Ectodermal cell (in vitro differentiated cells): ENCODE measurements around the gene CDC27.
"Not testable (repeated sequence)": the region's sequence is repeated elsewhere in the genome, so short reads cannot be mapped to it uniquely, and the experiment has no call there.

ENCODE experiments used
- H3K27ac ChIP-seq: 2 replicates; pipeline ENCODE4 v1.7.0; 2013; ENCODE audit warnings: mild to moderate bottlenecking, low read depth, low read length; ENCODE audit not compliant: insufficient read depth, poor library complexity, severe bottlenecking
- H3K27me3 ChIP-seq: 2 replicates; pipeline ENCODE4 v1.7.0; 2013; ENCODE audit warnings: mild to moderate bottlenecking, low read length; ENCODE audit not compliant: insufficient read depth, control insufficient read depth, poor library complexity, severe bottlenecking
- H3K36me3 ChIP-seq: one replicate; pipeline ENCODE4 v1.7.0; 2013; ENCODE audit warnings: low read length; ENCODE audit not compliant: control insufficient read depth, insufficient read depth
- H3K4me1 ChIP-seq: one replicate; pipeline ENCODE4 v1.7.0; 2013; ENCODE audit warnings: low read length; ENCODE audit not compliant: control insufficient read depth, insufficient read depth
- H3K4me3 ChIP-seq: 2 replicates; pipeline ENCODE4 v1.7.0; 2013; ENCODE audit warnings: low read depth, low read length, control low read depth; ENCODE audit not compliant: insufficient read depth
- H3K9me3 ChIP-seq: 2 replicates; pipeline ENCODE4 v1.7.0; 2013; ENCODE audit warnings: mild to moderate bottlenecking, low read length, moderate library complexity; ENCODE audit not compliant: control insufficient read depth
- WGBS, 2 experiments: methylation state at CpG; one replicate each; pipeline ENCODE4 v1.1.7; 2013; ENCODE audit warnings: missing lambda C conversion rate in 2 of 2; 5-methylcytosine and 5-hydroxymethylcytosine counted together

CDC27 gene

DNA sequence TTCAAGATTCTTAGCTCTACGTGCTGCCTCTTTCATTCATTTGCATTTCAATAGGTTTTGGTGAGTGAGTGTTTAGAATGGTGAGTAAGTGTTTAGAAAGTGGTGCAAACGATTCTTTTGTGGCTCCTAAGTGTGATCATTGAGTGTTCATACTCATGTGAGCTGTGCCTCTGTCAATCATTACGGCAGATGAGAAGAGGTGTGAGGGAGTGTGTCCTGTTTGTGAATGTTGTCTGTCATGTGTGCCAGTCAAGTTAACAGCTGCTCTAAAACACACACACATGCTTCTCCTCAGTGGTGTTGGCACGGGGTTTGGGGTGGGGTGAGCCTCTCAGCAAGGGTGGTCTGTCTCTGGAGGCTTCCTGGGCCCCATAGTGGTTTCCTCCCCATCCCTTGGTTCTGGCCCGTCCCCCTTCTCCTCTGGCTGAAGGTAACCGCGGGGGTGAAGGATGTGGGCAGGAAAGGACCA, 31.5 kb upstream of the CDC27 start:
- Histone ChIP-seq H3K4me1 (peaks cover 4% of the 10 kb centered on the region), H3K27ac (no peak overlapping the region)
- WGBS, 2 experiments, result 44 to 55% methylated on average over 5 to 7 of the region's 7 CpGs

DNA sequence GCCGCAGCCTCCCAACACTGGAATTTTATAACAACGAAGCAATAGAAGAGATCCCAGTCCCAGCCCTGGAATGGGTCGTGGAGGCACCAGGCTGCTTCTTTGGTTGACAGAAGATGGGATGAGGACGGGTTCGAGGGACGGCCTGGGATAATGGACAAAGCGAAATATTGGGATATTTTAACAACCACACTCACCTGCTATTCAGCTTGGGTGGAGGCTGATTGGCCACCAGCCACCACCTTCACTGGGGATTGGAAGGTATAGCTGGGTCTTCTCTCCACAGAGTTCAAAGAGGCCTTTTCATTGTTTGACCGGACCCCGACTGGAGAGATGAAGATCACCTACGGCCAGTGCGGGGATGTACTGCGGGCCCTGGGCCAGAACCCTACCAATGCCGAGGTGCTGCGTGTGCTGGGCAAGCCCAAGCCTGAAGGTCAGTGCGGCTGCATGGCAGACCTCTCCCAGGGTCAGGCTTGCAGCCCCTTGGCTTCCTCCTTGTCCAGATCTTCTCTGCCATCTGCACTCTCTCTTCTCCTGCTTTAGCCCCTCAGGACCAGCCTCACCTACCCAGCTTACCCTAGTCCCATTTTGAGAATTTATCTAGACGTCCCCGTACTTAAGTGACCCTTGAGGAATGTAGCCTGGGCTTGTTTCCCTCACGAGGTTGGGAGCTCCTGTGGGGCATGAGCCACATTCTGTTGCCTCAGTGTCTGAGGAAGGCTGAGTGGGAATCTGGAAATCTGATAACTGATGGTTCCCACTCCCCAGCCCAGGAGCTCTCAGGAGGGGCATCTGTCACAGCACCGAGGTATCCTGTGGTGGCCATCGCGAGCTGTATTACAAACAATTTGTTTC, 30.8 kb upstream of the CDC27 start:
- Histone ChIP-seq H3K36me3 (no peaks in the 10 kb centered on the region), H3K9me3 (no peaks in the 10 kb centered on the region), H3K27me3 (no peaks in the 10 kb centered on the region), H3K4me1 (peaks cover 4% of the 10 kb centered on the region), H3K4me3 (no peak overlapping the region), H3K27ac (no peak overlapping the region)
- 85 to 86% methylated on average over 21 of the region's 21 CpGs for WGBS, 2 experiments

More for the DNA sequence above, 31.5 kb upstream of the CDC27 start:
- H3K9me3 ChIP-seq, result no peaks in the 10 kb centered on the region
- H3K36me3 ChIP-seq, result no peaks in the 10 kb centered on the region
- no peak overlapping the region for H3K4me3 ChIP-seq
- no peaks in the 10 kb centered on the region for H3K27me3 ChIP-seq

DNA sequence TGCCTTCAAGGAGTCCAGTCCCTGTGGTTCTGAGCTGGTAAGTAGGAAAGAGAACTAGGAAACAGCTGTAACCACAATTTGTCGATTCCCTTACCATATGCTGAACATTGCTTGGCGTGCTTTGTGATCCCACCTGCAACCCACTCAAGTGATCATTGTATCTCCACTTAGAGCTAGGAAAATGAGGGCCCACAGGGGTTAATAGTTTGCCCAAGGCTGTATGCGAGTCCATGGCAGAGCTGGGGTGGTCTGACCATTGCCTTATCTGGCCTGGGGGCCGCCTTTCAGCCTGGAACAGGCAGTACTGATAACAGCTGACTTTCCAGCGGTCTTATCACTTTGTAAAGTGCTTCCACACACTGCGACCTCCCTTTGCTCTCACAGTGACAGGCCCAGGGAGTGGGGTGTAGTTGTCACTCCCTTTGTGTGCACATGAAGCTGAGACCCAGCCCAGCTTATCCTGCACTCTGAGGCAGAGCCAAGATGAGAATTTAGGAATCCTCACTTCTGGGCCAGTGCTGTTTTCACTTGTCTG, 29.9 kb upstream of the CDC27 start:
- H3K27me3 ChIP-seq, result no peaks in the 10 kb centered on the region
- 91 to 92% methylated on average over 6 of the region's 6 CpGs for WGBS, 2 experiments
- H3K9me3 ChIP-seq, result no peaks in the 10 kb centered on the region
- H3K4me3 ChIP-seq, result no peak overlapping the region
- no peaks in the 10 kb centered on the region for H3K36me3 ChIP-seq
- peaks cover 4% of the 10 kb centered on the region for H3K4me1 ChIP-seq
- H3K27ac ChIP-seq, result no peak overlapping the region

DNA sequence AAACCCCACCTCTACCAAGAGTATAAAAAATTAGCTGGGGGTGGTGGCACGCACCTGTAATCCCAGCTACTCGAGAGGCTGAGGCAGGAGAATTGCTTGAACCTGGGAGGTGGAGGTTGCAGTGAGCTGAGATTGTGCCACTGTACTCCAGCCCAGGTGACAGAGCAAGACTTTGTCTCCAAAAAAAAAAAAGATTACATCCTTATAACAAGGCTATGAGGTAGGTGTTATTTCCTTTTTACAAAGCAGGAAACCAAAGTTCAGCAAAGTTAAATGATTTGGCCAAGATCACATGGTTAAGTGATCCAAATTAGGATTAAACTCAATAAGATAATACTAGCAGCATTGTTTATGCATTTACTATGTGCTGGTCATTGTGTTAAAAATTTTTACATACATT, 28.2 kb upstream of the CDC27 start:
- 94% methylated on average over 2 of the region's 2 CpGs; no CpG with 5 or more reads in 1 of the 2 experiments for WGBS, 2 experiments
- not testable (repeated sequence) for H3K4me1 ChIP-seq, H3K27ac ChIP-seq, H3K27me3 ChIP-seq, H3K9me3 ChIP-seq, H3K36me3 ChIP-seq, H3K4me3 ChIP-seq

DNA sequence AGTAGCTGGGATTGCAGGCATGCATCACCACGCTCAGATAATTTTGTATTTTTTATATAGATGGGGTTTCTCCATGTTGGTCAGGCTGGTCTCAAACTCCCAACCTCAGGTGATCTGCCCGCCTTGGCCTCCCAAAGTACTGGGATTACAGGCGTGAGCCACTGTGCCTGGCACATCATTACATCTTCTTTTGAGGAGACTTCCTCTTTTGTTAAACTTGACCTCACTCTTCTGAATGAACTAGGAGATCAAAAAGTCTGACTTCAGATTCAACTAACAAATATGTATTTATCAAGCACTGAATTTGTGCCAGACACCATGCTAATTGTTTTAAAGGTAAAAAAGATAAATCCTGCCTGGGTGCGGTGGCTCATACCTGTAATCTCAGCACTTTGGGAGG, 27.7 kb upstream of the CDC27 start:
- H3K27ac ChIP-seq, result not testable (repeated sequence)

DNA sequence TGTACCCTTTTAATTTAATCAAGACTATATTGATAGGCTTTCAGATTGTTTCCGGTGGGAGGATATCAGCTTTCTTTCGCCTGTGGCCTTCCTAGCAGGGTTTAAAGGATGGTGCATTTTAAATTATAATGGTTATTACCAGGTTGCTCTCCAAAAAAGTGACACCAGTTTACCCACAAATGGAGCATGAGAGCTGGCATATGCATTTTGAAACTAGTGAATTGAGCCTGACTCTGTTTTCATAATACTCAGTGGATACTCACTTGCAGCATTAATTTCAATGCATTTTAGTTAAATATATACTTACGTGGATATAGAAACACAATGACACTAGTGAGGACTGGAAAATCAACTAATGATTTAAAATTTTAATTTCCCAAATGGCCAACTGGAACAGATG, 25.8 kb upstream of the CDC27 start:
- no peaks in the 10 kb centered on the region for H3K36me3 ChIP-seq
- H3K9me3 ChIP-seq, result no peaks in the 10 kb centered on the region
- WGBS, 2 experiments, result 92 to 94% methylated on average over 2 to 3 of the region's 3 CpGs
- H3K27me3 ChIP-seq, result no peaks in the 10 kb centered on the region
- H3K4me3 ChIP-seq, result no peak overlapping the region
- peaks cover 3% of the 10 kb centered on the region for H3K4me1 ChIP-seq
- H3K27ac ChIP-seq, result no peak overlapping the region

More for the DNA sequence above, 27.7 kb upstream of the CDC27 start:
- WGBS, 2 experiments, result 94% methylated on average over 4 of the region's 4 CpGs
- not testable (repeated sequence) for H3K36me3 ChIP-seq, H3K9me3 ChIP-seq, H3K4me1 ChIP-seq, H3K4me3 ChIP-seq, H3K27me3 ChIP-seq

DNA sequence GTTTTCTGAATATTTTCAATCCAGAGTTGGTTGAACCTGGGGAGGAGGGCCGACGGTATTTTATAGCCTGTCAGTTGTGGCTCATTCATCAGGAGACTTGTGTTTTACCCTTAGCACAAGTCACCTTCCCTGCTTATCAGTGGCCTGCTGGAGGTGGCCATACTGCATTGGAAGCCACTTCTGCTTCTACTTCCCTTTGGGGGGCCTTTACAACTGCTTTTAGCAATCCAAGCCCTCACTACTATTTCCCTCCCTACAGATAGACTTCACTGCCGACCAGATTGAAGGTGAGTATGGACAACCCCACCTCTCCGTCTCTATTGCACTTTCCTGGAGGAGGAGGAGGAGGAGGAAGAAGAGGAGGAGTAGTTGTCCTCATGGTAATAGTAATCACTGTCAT, 24.4 kb upstream of the CDC27 start:
- Histone ChIP-seq H3K27ac (no peak overlapping the region), H3K36me3 (no peaks in the 10 kb centered on the region), H3K27me3 (no peaks in the 10 kb centered on the region), H3K9me3 (no peaks in the 10 kb centered on the region), H3K4me1 (peaks cover 13% of the 10 kb centered on the region), H3K4me3 (no peak overlapping the region)
- WGBS, 2 experiments, result 91 to 96% methylated on average over 2 to 3 of the region's 4 CpGs

DNA sequence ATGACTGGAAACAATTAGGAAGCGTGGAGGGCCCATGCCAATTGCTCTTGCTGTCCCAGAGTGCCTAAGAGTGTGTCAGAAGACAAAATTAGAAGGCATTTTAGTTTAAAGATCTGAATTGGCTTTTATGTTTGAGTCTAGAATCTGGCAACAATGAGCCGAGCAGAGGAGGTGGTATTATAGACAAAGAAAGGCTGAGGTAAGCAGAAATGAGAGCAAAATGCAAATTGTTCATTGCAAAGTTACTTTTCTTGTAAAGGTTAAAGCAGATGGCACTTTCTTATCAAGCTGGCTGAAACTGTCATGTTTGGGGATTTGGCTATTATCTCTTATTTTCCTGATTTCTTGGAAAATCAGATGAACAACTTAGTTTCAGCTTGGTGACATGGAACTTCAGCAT, 23.4 kb upstream of the CDC27 start:
- Histone ChIP-seq H3K36me3 (no peaks in the 10 kb centered on the region), H3K4me1 (peaks cover 18% of the 10 kb centered on the region), H3K9me3 (no peaks in the 10 kb centered on the region), H3K27ac (no peak overlapping the region), H3K27me3 (no peaks in the 10 kb centered on the region), H3K4me3 (no peak overlapping the region)
- WGBS, 2 experiments, result 92 to 94% methylated on average over 2 of the region's 2 CpGs

DNA sequence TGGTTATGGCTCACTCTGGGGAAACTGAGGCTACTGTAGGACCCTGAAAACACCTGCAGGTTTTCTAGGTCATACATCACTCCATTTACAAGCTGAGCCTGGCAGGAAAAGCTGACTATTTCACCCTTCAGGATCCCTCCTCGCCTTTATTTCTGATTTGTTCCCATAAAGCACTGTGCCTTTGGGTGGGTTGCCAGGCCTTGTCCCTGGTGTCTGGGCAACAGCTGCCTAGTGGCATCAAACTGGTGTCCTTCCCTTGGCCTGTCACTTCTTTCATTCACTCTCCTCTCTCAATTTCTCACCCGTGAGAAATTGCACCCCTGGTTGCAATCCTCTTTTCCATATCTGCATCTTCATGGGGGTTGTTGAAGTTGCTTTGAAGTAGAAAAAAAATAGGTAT, 21.7 kb upstream of the CDC27 start:
- no peak overlapping the region for H3K27ac ChIP-seq
- no peaks in the 10 kb centered on the region for H3K36me3 ChIP-seq
- no peaks in the 10 kb centered on the region for H3K27me3 ChIP-seq
- H3K9me3 ChIP-seq, result no peaks in the 10 kb centered on the region
- H3K4me1 ChIP-seq, result peaks cover 18% of the 10 kb centered on the region
- no peak overlapping the region for H3K4me3 ChIP-seq
- 81 to 92% methylated on average over 1 to 2 of the region's 2 CpGs for WGBS, 2 experiments

DNA sequence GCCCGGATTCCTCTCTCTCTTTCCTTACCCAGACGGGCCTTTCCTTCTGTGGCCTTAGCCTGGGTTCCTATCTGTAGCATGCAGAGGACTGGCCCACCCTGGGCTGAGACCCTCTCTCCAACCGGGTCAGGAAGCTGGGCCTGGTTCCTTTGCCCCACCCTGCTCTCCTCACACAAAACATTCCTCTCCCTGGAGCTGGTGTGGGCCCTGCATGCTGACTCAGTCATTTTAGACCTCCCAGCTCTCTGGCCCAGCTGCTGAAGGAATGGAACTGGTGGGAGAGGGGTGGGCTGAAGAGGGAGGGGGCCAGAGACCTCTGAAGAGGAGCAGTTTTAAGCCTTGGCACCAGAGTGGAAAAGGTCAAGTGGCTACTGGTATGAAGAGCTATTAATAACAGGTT, 21.0 kb upstream of the CDC27 start:
- no peaks in the 10 kb centered on the region for H3K36me3 ChIP-seq
- H3K4me1 ChIP-seq, result peaks cover 22% of the 10 kb centered on the region
- peak overlapping the region; percentile 13 for H3K27ac ChIP-seq
- H3K27me3 ChIP-seq, result no peaks in the 10 kb centered on the region
- WGBS, 2 experiments, result 87 to 90% methylated on average over 3 of the region's 3 CpGs
- no peaks in the 10 kb centered on the region for H3K9me3 ChIP-seq
- no peak overlapping the region for H3K4me3 ChIP-seq
